ENCODE data around the gene LAMTOR3.

The LAMTOR3 gene

DNA sequence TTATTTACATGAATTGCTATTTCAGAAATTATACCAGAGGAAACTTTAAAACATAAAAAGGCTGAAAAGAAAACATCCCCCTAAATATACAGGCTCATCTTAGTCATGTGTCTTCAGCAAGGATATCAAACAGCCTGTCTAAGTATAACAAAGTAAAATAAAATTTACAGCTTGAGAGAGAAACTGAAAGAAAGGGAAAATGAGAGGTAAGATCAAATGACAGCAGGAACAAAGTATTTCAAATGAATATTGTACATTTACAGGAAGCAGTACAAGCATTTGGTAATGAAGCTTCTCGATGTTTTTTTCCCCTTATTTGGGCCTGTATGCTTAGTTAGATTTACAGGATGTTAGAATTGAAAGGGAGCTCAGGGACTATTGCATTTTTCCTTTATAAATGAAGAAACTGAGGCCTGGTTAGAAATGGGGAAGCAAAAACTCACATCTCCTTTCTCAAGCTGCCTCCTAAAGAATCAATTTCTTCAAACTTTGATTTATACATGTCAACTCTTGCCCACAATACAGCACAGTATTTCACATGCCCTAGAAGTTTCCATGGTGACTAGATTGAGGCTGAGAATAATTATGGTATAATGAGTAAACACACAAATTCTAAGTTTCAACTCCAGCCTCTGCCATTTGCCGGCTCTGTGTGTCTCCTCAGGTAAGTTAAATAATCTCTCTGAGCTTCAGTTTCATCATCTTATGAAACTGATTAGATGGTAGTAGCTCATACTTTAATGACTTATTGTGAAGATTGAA, 48.3 kb downstream of the LAMTOR3 start:
- TF ChIP-seq CTCF (conservative IDR thresholded peaks at IDR 0.05; ENCODE audit: low read depth, low read length), result no peak
- H3K4me3 ChIP-seq (ENCODE audit: low read length), result no peak overlapping the region
- no peak for DNase-seq (ENCODE audit: low read depth)

DNA sequence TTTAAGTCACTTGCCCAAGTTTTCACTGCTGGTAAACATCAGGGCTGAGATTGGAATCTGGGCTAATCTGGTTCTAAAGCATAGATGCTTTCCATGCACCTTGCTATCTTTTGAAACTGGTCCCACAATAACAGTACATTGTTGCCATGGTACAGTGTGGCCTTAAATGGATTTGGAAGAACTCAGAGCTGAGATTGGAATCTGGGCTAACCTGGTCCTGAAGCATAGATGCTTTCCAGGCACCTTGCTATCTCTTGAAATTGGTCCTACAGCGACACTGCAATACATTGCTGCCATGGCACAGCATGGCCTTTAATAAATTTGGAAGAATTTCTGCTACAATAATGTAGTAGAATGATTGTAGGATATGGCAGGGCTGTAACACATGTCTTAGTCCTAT, 49.0 kb downstream of the LAMTOR3 start:
- TF ChIP-seq CTCF (conservative IDR thresholded peaks at IDR 0.05; ENCODE audit: low read depth, low read length), result no peak
- DNase-seq (ENCODE audit: low read depth), result no peak
- no peak overlapping the region for H3K4me3 ChIP-seq (ENCODE audit: low read length)

GRCh38 chr4:99844048-99844447, 50.2 kb downstream of the LAMTOR3 start:
- TF ChIP-seq CTCF (conservative IDR thresholded peaks at IDR 0.05; ENCODE audit: low read depth, low read length), result no peak
- no peak overlapping the region for H3K4me3 ChIP-seq (ENCODE audit: low read length)
- no peak for DNase-seq (ENCODE audit: low read depth)

DNA sequence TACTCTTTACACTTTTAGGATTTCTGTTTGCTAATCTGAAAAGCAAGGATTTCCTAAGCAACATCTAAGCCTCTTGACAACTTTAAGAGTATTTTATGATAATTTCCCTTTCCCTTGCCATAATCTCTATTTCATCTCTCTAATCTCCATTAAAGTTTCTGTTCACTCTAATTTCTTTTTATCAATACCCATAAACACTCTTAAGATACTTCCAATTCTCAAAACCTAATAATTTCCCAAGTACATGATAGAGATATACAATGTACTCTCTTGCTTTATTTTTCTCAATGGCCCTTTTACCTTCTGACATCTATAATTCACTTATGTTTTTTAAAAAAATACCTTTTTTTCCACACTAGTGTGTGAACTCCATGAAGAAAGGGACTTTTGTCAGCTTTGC, 50.8 kb downstream of the LAMTOR3 start:
- no peak overlapping the region for H3K4me3 ChIP-seq (ENCODE audit: low read length)
- no peak for DNase-seq (ENCODE audit: low read depth)
- no peak for TF ChIP-seq CTCF (conservative IDR thresholded peaks at IDR 0.05; ENCODE audit: low read depth, low read length)

GRCh38 chr4:99841129-99841528, 53.1 kb downstream of the LAMTOR3 start:
- TF ChIP-seq CTCF (conservative IDR thresholded peaks at IDR 0.05; ENCODE audit: low read depth, low read length), result no peak
- no peak for DNase-seq (ENCODE audit: low read depth)
- H3K4me3 ChIP-seq (ENCODE audit: low read length), result no peak overlapping the region

GRCh38 chr4:99838927-99839326, 55.3 kb downstream of the LAMTOR3 start:
- H3K4me3 ChIP-seq (ENCODE audit: low read length), result no peak overlapping the region
- no peak for DNase-seq (ENCODE audit: low read depth)
- TF ChIP-seq CTCF (conservative IDR thresholded peaks at IDR 0.05; ENCODE audit: low read depth, low read length), result no peak

- no peak for TF ChIP-seq CTCF (conservative IDR thresholded peaks at IDR 0.05; ENCODE audit: low read depth, low read length)
- no peak overlapping the region for H3K4me3 ChIP-seq (ENCODE audit: low read length)
- DNase-seq (ENCODE audit: low read depth), result no peak
Measured at GRCh38 chr4:99835942-99836341, 58.3 kb downstream of the LAMTOR3 start.

Data from retinal pigment epithelial cell (primary cell).